Mesenchymal stem cell (in vitro differentiated cells and primary cell): ENCODE measurements around the gene CYP1A2.
"Not testable (repeated sequence)": the region's sequence is repeated elsewhere in the genome, so short reads cannot be mapped to it uniquely, and the experiment has no call there.

Source experiments
- DNase-seq: peaks from one replicate; pipeline ENCODE4 v3.0.0-alpha.2; 2013
- H2AFZ ChIP-seq: one replicate; pipeline ENCODE4 v1.6.1; 2013; ENCODE audit warnings: low read depth, mild to moderate bottlenecking, control low read depth, inconsistent platforms, low read length, moderate library complexity
- H2AK5ac ChIP-seq: 2 replicates; pipeline ENCODE4 v1.6.1; 2013; ENCODE audit warnings: low read length, moderate library complexity, mild to moderate bottlenecking, inconsistent platforms; ENCODE audit not compliant: severe bottlenecking
- H2BK120ac ChIP-seq: one replicate; pipeline ENCODE4 v1.6.1; 2013; ENCODE audit warnings: low read depth, mild to moderate bottlenecking, inconsistent platforms, low read length, moderate library complexity
- H2BK12ac ChIP-seq, 2 experiments: one replicate each; pipeline ENCODE4 v1.6.1; 2013; ENCODE audit warnings: inconsistent platforms in 2 of 2, low read length in 2 of 2, mild to moderate bottlenecking in 2 of 2, moderate library complexity in 2 of 2, control low read depth in 1 of 2
- H2BK15ac ChIP-seq: one replicate; pipeline ENCODE4 v1.6.1; 2013; ENCODE audit warnings: mild to moderate bottlenecking, low read depth, inconsistent platforms; ENCODE audit not compliant: poor library complexity, severe bottlenecking
- H2BK5ac ChIP-seq: 2 replicates; pipeline ENCODE4 v1.6.1; 2013; ENCODE audit warnings: low read depth, mild to moderate bottlenecking, low read length, control low read depth, inconsistent platforms; ENCODE audit not compliant: poor library complexity, severe bottlenecking
- H3K14ac ChIP-seq, 2 experiments: one replicate each; pipeline ENCODE4 v1.6.1; 2013; ENCODE audit warnings: inconsistent platforms in 2 of 2, low read length in 2 of 2, control low read depth in 1 of 2, mild to moderate bottlenecking in 1 of 2, moderate library complexity in 1 of 2
- H3K18ac ChIP-seq, 2 experiments: one replicate each; pipeline ENCODE4 v1.6.1; 2013; ENCODE audit warnings: inconsistent platforms in 2 of 2, low read length in 2 of 2, control low read depth in 1 of 2, low read depth in 1 of 2, mild to moderate bottlenecking in 1 of 2
- H3K23ac ChIP-seq, 2 experiments: one replicate each; pipeline ENCODE4 v1.6.1; 2013; ENCODE audit warnings: inconsistent platforms in 2 of 2, low read length in 2 of 2, mild to moderate bottlenecking in 2 of 2, moderate library complexity in 2 of 2, control low read depth in 1 of 2
- H3K27ac ChIP-seq: 2 replicates; pipeline ENCODE4 v1.5.1; 2013; ENCODE audit warnings: mild to moderate bottlenecking, moderate library complexity, low read length, control low read depth, inconsistent platforms; ENCODE audit not compliant: poor library complexity, severe bottlenecking
- H3K27me3 ChIP-seq, 2 experiments: 2 replicates each; pipeline versions ENCODE4 v1.6.1 to v1.7.0; 2013; ENCODE audit warnings: low read length in 2 of 2, mild to moderate bottlenecking in 2 of 2, moderate library complexity in 2 of 2, control low read depth in 1 of 2, inconsistent platforms in 1 of 2; ENCODE audit not compliant: control insufficient read depth in 1 of 2, insufficient read depth in 1 of 2
- H3K36me3 ChIP-seq, 2 experiments: 2 replicates each; pipeline versions ENCODE4 v1.6.1 to v1.7.0; 2013; ENCODE audit warnings: low read length in 2 of 2, control low read depth in 1 of 2, inconsistent platforms in 1 of 2, low read depth in 1 of 2, mild to moderate bottlenecking in 1 of 2; ENCODE audit not compliant: insufficient read depth in 2 of 2, control insufficient read depth in 1 of 2
- H3K4ac ChIP-seq, 2 experiments: one replicate each; pipeline ENCODE4 v1.6.1; 2013; ENCODE audit warnings: inconsistent platforms in 2 of 2, low read length in 2 of 2, mild to moderate bottlenecking in 2 of 2, moderate library complexity in 2 of 2, control low read depth in 1 of 2, low read depth in 1 of 2
- H3K4me1 ChIP-seq: 2 replicates; pipeline ENCODE4 v1.6.1; 2013; ENCODE audit warnings: low read depth, low read length, control low read depth; ENCODE audit not compliant: control insufficient read depth, insufficient read depth
- H3K4me2 ChIP-seq: 2 replicates; pipeline ENCODE4 v1.6.1; 2013; ENCODE audit warnings: low read length, mild to moderate bottlenecking, inconsistent platforms; ENCODE audit not compliant: poor library complexity, severe bottlenecking
- H3K4me3 ChIP-seq, 2 experiments: 2 replicates each; pipeline versions ENCODE4 v1.5.1 to v1.7.0; 2013; ENCODE audit warnings: low read length in 2 of 2, mild to moderate bottlenecking in 2 of 2, control low read depth in 1 of 2, low read depth in 1 of 2; ENCODE audit not compliant: insufficient read depth in 1 of 2
- H3K79me1 ChIP-seq: replicated peaks from 2 replicates; pipeline ENCODE4 v1.6.1; 2013; ENCODE audit warnings: mild to moderate bottlenecking, control low read depth, low read length, inconsistent platforms; ENCODE audit not compliant: poor library complexity, severe bottlenecking
- H3K9ac ChIP-seq: 2 replicates; pipeline ENCODE4 v1.7.0; 2013; ENCODE audit warnings: mild to moderate bottlenecking, low read length, moderate library complexity
- H3K9me3 ChIP-seq: 2 replicates; pipeline ENCODE4 v1.7.0; 2013; ENCODE audit warnings: mild to moderate bottlenecking, low read length; ENCODE audit not compliant: control insufficient read depth
- H4K8ac ChIP-seq: one replicate; pipeline ENCODE4 v1.6.1; 2013; ENCODE audit warnings: inconsistent platforms, mild to moderate bottlenecking, low read length, moderate library complexity
- H4K91ac ChIP-seq: one replicate; pipeline ENCODE4 v1.6.1; 2013; ENCODE audit warnings: mild to moderate bottlenecking, low read length, inconsistent platforms
- WGBS: methylation state at CpG from one replicate; pipeline ENCODE4 v1.1.7; 2013; ENCODE audit warnings: mixed read lengths; 5-methylcytosine and 5-hydroxymethylcytosine counted together

Gene CYP1A2

DNA sequence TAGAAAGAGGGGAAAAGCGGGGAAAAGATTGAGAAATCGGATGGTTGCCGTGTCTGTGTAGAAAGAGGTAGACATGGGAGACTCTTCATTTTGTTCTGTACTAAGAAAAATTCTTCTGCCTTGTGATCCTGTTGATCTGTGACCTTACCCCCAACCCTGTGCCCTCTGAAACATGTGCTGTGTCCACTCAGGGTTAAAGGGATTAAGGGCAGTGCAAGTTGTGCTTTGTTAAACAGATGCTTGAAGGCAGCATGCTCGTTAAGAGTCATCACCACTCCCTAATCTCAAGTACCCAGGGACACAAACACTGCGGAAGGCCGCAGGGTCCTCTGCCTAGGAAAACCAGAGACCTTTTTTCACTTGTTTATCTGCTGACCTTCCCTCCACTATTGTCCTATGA is 19.3 kb upstream of the CYP1A2 start:
- H2AFZ ChIP-seq, H3K4ac ChIP-seq, DNase-seq, H3K27ac ChIP-seq, H3K4me2 ChIP-seq, H4K8ac ChIP-seq, H2BK5ac ChIP-seq, H4K91ac ChIP-seq, H3K9ac ChIP-seq, H3K36me3 ChIP-seq, H2AK5ac ChIP-seq, H3K18ac ChIP-seq, H2BK15ac ChIP-seq, H3K23ac ChIP-seq, H3K14ac ChIP-seq, H2BK120ac ChIP-seq, H2BK12ac ChIP-seq, H3K9me3 ChIP-seq, H3K4me3 ChIP-seq, H3K79me1 ChIP-seq: not testable (repeated sequence)
- Histone ChIP-seq H3K4me1 (peaks cover 14% of the 10 kb centered on the region), H3K27me3 (peaks cover 66 to 80% of the 10 kb centered on the region in 2 experiments)
- 4% methylated on average over 3 of the region's 6 CpGs for WGBS

DNA sequence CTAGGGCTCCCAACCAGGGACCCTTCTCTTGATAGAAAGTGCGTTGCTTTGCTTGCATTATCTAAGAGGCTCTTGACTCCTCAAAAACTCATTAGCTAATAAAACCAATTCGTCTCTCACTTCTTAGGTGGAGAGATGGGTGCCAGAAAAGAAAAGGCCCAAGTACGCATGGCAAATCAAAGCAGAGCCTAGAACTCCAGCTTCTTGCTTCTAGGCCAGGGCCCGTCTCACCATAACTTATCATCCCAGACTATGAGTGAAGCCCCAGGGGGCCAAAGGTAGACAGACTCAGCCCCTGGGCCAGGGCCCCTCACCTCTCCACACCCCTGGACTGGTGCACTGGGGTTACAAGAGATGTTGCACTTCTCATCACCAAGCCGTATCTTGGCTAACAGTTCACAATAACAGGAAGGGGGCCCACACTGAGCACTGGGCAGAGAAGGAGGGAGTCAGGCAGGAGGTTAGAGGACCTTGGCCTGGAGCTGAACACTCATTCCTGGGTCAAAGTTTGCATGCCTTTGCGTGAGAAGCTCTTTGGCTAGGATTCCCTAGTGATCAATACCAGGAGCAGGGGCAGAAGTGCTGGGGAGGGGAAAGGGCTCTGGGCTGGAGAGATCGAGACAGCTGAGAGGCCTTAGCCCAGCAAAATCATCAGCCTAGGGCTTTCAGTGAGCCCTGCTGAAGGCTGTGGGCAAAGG is 17.9 kb upstream of the CYP1A2 start:
- no peak overlapping the region for H3K4ac ChIP-seq
- no peak overlapping the region for H2AFZ ChIP-seq
- no peak overlapping the region for H4K91ac ChIP-seq
- H2AK5ac ChIP-seq: no peak overlapping the region
- H2BK12ac ChIP-seq: no peak overlapping the region
- H3K79me1 ChIP-seq: no peaks in the 10 kb centered on the region
- no peak overlapping the region for H4K8ac ChIP-seq
- H3K9me3 ChIP-seq: no peaks in the 10 kb centered on the region
- H3K36me3 ChIP-seq: no peaks in the 10 kb centered on the region
- H2BK5ac ChIP-seq: no peak overlapping the region
- no peak overlapping the region for H3K18ac ChIP-seq
- no peak overlapping the region for H3K4me2 ChIP-seq
- DNase-seq: peak; percentile 18
- no peak overlapping the region for H3K27ac ChIP-seq
- 60% methylated on average over 7 of the region's 7 CpGs for WGBS
- peak overlapping the region in 1 of 2 experiments; percentile 9 for H3K23ac ChIP-seq
- peaks cover 11% of the 10 kb centered on the region for H3K4me1 ChIP-seq
- H3K27me3 ChIP-seq: peaks cover 63 to 81% of the 10 kb centered on the region in 2 experiments
- H3K14ac ChIP-seq: no peak overlapping the region
- H3K4me3 ChIP-seq: no peak overlapping the region
- H2BK120ac ChIP-seq: no peak overlapping the region
- H2BK15ac ChIP-seq: no peak overlapping the region
- H3K9ac ChIP-seq: no peak overlapping the region

DNA sequence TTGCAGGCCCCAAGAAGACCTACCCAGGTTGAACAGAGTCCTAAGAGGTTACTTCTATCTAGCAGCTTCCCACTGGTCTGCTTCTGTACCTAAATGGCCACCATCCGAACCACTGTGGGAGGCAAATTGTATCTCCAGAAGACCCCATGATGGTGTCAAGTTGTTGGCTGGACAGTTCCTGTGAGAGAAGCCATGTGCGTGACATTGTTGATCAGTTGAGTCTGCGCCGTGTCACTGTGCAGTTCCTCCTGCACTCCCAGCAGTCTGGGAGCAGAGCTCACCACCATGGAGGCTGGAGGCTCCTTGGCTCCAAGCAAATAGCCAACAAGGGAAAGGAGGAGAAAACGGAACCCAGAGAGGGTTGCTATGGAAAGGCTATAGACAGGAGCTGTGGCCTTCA is 15.8 kb upstream of the CYP1A2 start:
- Histone ChIP-seq H3K18ac (no peak overlapping the region), H3K27ac (no peak overlapping the region), H3K4me2 (no peak overlapping the region), H3K4me3 (no peak overlapping the region), H2AFZ (no peak overlapping the region), H3K9ac (no peak overlapping the region), H2BK5ac (no peak overlapping the region), H3K14ac (no peak overlapping the region), H2BK12ac (no peak overlapping the region), H3K4me1 (no peaks in the 10 kb centered on the region), H2BK120ac (no peak overlapping the region), H3K79me1 (no peaks in the 10 kb centered on the region), H3K27me3 (peaks cover 54 to 73% of the 10 kb centered on the region in 2 experiments), H2BK15ac (no peak overlapping the region), H4K8ac (no peak overlapping the region), H3K9me3 (no peaks in the 10 kb centered on the region), H4K91ac (no peak overlapping the region), H3K4ac (no peak overlapping the region), H3K23ac (no peak overlapping the region), H2AK5ac (no peak overlapping the region), H3K36me3 (no peaks in the 10 kb centered on the region)
- no peak for DNase-seq
- WGBS: 94% methylated on average over 5 of the region's 5 CpGs

DNA sequence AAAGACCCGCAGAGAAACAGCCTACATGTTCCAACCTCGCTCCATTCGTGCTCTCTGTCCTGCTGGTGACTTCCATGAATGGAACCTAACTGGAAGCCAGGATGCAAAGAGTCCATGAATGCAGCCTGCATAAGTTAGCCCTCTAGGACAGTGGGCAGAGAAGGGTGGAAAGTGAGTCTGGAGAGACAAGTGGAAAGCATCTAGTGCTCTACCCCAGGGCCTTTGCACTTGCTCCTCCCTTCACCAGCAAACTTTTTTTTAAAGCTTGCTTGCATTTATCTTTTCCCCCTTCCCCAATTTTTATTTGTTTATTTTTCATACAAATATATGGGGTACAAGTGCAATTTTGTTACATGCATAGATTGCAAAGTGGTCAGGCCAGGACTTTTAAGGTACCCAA is 15.4 kb upstream of the CYP1A2 start:
- H2AFZ ChIP-seq: no peak overlapping the region
- no peak overlapping the region for H3K9ac ChIP-seq
- H2AK5ac ChIP-seq: no peak overlapping the region
- 91% methylated on average over 3 of the region's 3 CpGs for WGBS
- H3K4ac ChIP-seq: no peak overlapping the region
- no peak overlapping the region for H4K91ac ChIP-seq
- no peak overlapping the region for H2BK15ac ChIP-seq
- no peak overlapping the region for H2BK120ac ChIP-seq
- DNase-seq: no peak
- no peak overlapping the region for H3K23ac ChIP-seq
- no peak overlapping the region for H3K14ac ChIP-seq
- no peak overlapping the region for H4K8ac ChIP-seq
- H3K4me3 ChIP-seq: no peak overlapping the region
- no peaks in the 10 kb centered on the region for H3K36me3 ChIP-seq
- no peak overlapping the region for H2BK12ac ChIP-seq
- no peaks in the 10 kb centered on the region for H3K79me1 ChIP-seq
- no peak overlapping the region for H2BK5ac ChIP-seq
- no peak overlapping the region for H3K4me2 ChIP-seq
- no peaks in the 10 kb centered on the region for H3K4me1 ChIP-seq
- no peak overlapping the region for H3K18ac ChIP-seq
- H3K27me3 ChIP-seq: peaks cover 51 to 70% of the 10 kb centered on the region in 2 experiments
- no peak overlapping the region for H3K27ac ChIP-seq
- no peaks in the 10 kb centered on the region for H3K9me3 ChIP-seq
